ENCODE measurements around the gene GPR108. TPM values are rescaled to one million over a fixed set of nuclear protein-coding genes. Genes with fewer than 3 reads are reported as not detected.

GPR108 gene
- polyA plus RNA-seq, 1 experiment, result 34.5 TPM

DNA sequence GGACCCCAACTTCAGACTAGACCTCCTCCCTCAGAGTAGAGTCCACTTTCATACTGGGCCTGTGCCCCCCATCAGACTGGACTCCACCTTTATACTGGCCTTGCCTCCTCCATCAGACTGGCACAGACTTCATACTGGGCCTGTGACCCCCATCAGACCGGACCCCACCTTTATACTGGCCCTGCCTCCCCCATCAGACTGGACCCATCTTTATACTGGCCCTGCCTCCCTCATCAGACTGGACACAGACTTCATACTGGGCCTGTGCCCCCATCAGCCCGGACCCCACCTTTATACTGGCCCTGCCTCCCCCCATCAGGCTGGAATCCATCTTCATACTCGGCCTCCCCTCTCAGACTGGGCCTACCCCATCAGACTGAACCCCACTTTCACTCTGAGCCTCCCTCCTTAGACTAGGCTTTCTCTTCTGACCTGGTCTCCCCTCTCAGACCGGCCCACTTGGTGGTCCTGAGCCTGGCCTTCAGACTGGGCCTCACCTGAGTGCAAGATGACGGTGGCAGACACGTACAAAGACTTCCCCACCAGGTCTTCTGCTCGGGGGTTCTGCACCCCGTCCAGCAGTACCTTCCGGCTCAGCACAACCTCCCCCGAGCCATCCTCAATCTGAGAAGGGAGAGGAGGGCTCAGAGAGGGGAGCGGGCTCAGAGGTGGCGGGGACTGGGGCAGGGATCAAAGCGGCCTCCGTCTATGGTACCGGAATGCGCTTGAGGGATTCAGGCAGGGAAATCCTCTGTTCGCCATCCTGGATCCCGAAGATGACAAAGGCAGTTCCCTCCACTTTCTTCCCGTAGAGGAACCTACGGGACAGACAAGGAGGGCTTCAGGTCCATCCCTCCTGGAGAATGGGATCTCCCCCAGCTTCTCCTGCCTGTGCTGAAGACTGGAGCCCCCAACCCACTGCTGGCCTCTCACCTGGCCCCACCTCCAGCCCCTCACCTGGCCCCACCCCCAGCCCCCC, 24.4 kb downstream of the GPR108 start:
- ChIA-PET POLR2A (no interaction called here), CTCF (no interaction called here)
- TF ChIP-seq, protein P1, sequence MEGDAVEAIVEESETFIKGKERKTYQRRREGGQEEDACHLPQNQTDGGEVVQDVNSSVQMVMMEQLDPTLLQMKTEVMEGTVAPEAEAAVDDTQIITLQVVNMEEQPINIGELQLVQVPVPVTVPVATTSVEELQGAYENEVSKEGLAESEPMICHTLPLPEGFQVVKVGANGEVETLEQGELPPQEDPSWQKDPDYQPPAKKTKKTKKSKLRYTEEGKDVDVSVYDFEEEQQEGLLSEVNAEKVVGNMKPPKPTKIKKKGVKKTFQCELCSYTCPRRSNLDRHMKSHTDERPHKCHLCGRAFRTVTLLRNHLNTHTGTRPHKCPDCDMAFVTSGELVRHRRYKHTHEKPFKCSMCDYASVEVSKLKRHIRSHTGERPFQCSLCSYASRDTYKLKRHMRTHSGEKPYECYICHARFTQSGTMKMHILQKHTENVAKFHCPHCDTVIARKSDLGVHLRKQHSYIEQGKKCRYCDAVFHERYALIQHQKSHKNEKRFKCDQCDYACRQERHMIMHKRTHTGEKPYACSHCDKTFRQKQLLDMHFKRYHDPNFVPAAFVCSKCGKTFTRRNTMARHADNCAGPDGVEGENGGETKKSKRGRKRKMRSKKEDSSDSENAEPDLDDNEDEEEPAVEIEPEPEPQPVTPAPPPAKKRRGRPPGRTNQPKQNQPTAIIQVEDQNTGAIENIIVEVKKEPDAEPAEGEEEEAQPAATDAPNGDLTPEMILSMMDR (IDR thresholded peaks at IDR 0.05; ENCODE audit: low read depth, low read length), result no peak
- Histone ChIP-seq H3K4me3 (ENCODE audit: low read depth, low read length) (no peak overlapping the region), H3K27ac (ENCODE audit: low read depth, low read length) (no peak overlapping the region), H3K27me3 (ENCODE audit: control insufficient read depth, insufficient read depth, low read length) (peaks cover 5% of the 10 kb centered on the region), H3K9me3 (ENCODE audit: control insufficient read depth, insufficient read depth, low read length) (peaks cover 9% of the 10 kb centered on the region; the same call in 1 of the 2 replicates)
- no peak for DNase-seq (ENCODE audit: low read depth, low spot score)

DNA sequence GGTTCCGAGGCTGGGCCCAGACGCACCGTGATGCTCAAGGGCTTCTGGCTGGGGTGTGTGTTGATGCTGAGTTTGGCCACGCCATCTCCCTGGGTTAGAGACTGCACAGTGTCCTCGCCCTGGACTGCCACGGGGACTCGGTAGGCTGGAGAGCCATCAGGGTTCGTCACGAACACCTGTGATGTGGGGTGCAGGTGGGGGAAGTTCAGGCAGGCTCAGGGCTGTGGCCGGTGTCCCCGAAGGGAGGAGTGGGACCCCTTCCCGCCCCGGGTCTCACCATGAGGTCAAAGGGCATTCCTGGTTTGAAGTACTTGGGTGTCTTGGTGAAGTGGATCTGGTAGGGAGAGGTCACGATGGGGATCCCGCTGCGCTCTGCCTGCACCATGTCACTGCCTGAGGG, 25.1 kb downstream of the GPR108 start:
- no peak for DNase-seq (ENCODE audit: low read depth, low spot score)
- no peak overlapping the region for H3K27ac ChIP-seq (ENCODE audit: low read depth, low read length)
- H3K27me3 ChIP-seq (ENCODE audit: control insufficient read depth, insufficient read depth, low read length), result peaks cover 5% of the 10 kb centered on the region
- H3K4me3 ChIP-seq (ENCODE audit: low read depth, low read length), result no peak overlapping the region
- ChIA-PET POLR2A (no interaction called here), CTCF (no interaction called here)
- peaks cover 5% of the 10 kb centered on the region; the same call in 1 of the 2 replicates for H3K9me3 ChIP-seq (ENCODE audit: control insufficient read depth, insufficient read depth, low read length)
- TF ChIP-seq, protein P1 (IDR thresholded peaks at IDR 0.05; ENCODE audit: low read depth, low read length), result no peak

DNA sequence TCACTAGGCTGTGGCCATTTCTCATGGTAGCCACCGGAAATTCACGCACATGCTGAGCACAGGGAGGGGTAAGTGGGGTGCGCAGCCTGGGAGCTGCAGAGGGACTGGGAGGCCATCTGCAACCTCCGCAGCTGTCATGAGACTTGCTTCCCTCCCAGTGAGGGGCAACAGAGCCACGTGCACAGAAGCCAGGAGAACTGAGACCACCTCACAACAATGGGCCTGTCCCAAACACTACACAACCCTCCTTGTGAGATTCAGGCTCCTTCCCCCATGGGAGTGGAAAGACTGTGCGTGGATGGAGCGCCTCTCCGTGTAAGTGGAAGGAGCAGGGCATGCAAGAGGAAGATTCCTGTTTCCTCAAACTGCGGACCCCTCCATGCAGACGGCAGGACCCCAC, 25.8 kb downstream of the GPR108 start:
- ChIA-PET CTCF (no interaction called here), POLR2A (no interaction called here)
- Histone ChIP-seq H3K9me3 (ENCODE audit: control insufficient read depth, insufficient read depth, low read length) (peaks cover 5% of the 10 kb centered on the region; the same call in 1 of the 2 replicates), H3K27me3 (ENCODE audit: control insufficient read depth, insufficient read depth, low read length) (peaks cover 5% of the 10 kb centered on the region), H3K27ac (ENCODE audit: low read depth, low read length) (no peak overlapping the region), H3K4me3 (ENCODE audit: low read depth, low read length) (no peak overlapping the region)
- TF ChIP-seq, protein P1 (IDR thresholded peaks at IDR 0.05; ENCODE audit: low read depth, low read length), result no peak
- DNase-seq (ENCODE audit: low read depth, low spot score), result no peak

DNA sequence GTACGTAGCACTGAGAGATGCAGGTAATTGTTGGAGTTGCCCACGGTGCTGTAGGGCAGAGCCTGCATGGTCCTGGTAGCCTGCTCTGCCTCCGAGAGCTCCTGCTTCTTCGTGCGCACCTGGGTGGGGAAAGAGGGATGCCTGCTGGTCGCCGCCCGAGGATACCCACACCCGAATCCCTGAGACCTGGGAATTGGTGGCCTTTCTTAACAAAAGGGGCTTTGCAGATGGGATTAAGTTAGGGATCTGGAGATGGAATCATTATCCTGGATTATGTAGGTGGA, 26.4 kb downstream of the GPR108 start:
- peaks cover 5% of the 10 kb centered on the region for H3K27me3 ChIP-seq (ENCODE audit: control insufficient read depth, insufficient read depth, low read length)
- no peak overlapping the region for H3K4me3 ChIP-seq (ENCODE audit: low read depth, low read length)
- no peak overlapping the region for H3K27ac ChIP-seq (ENCODE audit: low read depth, low read length)
- TF ChIP-seq, protein P1 (IDR thresholded peaks at IDR 0.05; ENCODE audit: low read depth, low read length), result no peak
- no peak for DNase-seq (ENCODE audit: low read depth, low spot score)
- peaks cover 5% of the 10 kb centered on the region; the same call in 1 of the 2 replicates for H3K9me3 ChIP-seq (ENCODE audit: control insufficient read depth, insufficient read depth, low read length)
- CTCF ChIA-PET, result no interaction called here
- POLR2A ChIA-PET, result no interaction called here

DNA sequence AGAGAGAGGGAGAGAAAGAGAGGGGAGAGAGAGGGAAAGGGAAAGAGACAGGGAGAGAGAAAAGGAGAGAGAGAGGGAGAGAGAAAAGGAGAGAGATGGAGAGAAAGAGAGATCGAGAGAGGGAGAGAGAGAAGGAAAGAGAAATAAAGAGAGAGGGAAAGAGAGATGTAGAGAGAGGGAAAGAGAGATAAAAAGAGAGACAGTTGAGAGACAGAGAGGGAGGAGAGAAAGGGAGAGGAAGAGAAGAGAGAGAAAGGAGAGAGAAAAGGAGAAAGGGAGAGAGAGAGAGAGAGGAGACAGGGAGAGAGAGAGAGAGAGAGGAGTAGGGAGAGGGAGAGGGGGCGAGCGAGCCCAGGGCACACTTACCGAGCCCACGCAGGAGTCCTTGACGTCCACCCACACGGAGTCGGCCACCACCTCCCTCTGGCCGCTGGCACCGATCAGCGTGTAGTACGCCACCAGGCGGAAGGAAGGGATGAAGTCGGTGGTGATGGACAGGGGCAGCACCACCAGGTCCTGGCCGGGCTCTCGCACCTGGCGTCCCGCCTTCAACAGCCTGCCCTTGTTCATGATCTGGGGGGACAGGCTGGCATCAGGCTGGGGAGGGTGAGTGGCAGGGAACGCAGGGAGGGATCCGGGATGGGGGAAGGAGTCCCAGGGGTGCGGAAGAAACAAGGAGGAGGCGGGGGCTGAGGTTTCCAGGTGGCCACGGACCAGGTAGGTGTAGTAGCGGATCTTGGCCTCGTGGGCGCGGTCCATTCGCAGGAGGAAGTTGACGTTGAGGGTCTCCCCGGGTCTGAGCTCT, 26.9 kb downstream of the GPR108 start:
- CTCF ChIA-PET, result no interaction called here
- POLR2A ChIA-PET, result no interaction called here
- Histone ChIP-seq H3K9me3 (ENCODE audit: control insufficient read depth, insufficient read depth, low read length) (peaks cover 5% of the 10 kb centered on the region; the same call in 1 of the 2 replicates), H3K27me3 (ENCODE audit: control insufficient read depth, insufficient read depth, low read length) (peaks cover 5% of the 10 kb centered on the region), H3K4me3 (ENCODE audit: low read depth, low read length) (no peak overlapping the region), H3K27ac (ENCODE audit: low read depth, low read length) (no peak overlapping the region)
- DNase-seq (ENCODE audit: low read depth, low spot score), result no peak
- TF ChIP-seq, protein P1 (IDR thresholded peaks at IDR 0.05; ENCODE audit: low read depth, low read length), result no peak

Measured in AG04450 (cell line).